Measurements from ENCODE around the gene LAMA5.

Gene LAMA5

DNA sequence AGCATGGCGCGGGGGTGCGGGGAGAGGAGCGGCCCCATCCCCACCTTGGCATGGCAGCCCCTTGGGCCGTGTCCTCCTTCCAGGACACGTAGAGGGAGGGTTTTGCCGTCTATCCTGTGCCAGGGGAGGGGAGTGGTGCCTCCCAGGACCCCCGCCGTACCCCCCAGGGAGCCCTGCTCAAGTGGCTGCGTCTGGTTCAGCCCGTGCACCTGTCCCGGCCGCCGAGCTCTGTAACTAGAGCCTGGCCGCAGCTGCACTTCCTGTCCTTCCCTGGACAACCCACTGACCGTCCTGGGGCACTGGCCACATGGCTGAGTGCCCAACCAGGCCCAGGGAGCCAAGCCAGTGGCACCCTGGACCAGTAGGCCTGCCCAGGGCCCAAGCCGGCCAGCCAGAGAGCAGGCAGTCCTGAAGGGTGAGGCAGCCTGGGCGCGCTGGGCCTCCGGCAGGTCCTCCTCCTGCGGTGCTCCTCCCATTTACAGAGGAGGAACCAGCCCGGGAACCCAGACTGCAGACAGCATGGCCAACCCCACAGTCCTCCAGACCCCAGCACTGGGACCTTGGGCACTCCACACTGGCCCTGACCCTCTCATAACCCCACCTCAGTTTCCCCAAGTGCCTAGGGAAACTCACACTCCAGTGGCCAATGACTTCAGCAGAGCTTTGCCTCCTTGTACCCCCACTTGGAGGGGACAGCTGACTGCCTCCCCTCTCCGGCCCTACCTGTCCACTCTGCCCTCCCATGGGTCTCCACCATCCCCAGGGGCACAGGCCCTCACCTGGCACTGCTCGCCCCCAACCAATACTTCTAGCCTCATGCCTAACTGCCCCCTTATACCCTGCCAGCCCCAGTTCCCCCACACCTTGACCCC lies 8.7 kb downstream of the LAMA5 start:
- no peak for FAIRE-seq

DNA sequence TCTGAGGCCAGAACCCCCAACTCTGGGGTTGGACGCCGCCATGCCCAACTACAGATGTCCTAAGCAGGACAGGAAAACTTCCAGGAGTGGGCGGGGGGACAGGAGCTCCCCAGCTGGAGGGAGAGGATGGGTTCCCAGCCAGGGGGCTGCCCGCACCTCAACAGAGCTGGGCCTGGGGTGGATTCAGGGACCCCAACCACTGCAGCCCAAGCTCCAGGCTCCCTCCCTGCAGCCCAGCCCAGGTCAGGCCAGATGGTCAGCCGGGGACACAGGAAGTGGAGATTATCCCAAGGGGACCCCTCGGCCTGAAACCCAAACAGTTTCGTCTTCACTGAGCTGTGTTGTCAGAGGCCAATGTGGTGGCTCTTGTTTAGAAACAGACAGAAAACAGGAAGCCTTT lies 9.4 kb downstream of the LAMA5 start:
- no peak for FAIRE-seq

DNA sequence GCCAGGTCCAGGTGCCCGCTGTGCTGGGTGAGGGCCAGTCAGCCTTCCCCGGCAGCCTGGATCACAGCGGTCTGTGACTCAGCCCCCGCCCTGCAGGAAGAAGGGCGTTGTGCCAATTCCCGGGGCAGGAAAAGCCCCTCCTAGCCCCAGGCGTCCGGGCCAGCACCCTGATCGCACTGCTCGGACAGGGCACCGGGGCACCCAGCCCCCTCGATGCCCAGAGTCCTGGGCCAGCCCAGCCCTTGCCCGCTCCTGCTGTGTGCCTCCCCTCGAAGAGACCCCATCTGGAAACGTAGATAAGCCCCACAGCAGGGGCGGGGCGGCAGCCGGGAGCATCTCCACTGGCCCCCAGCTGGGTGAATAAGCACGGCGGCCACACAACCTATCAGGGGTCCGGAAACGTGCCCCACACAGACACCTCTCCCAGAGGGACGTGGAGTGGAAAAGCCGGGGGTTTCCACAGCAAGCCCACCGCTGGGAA lies 9.9 kb downstream of the LAMA5 start:
- FAIRE-seq: no peak

DNA sequence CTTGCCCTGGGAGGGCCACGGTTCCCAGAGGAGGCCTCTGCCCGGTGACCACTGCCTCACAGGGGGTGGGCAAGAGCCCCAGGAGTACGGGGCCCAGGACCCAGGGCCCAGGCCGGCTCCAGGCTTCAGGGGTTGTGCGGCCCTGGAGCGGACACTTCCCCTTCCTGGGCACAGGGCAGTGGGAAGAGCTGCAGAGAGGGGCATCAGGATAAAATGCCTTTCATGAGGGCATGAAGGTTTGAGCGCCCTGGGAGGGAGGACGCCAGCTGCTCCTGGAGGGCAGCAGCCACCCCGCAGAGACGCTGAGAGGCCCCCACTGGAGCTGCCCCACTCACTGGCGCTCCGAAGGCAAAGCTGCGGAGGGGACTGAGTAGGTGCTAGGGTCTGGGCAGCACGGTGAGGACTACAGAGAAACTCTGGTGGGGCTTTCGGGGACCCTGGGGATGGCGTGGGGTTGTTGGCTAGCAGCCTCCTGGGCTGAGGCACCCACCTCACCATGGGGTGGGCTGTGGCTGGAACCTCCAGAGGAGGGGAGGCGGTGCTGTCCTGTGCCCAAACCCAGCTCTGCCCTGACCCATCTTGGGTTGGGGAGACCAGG lies 10.4 kb downstream of the LAMA5 start:
- no peak for FAIRE-seq

DNA sequence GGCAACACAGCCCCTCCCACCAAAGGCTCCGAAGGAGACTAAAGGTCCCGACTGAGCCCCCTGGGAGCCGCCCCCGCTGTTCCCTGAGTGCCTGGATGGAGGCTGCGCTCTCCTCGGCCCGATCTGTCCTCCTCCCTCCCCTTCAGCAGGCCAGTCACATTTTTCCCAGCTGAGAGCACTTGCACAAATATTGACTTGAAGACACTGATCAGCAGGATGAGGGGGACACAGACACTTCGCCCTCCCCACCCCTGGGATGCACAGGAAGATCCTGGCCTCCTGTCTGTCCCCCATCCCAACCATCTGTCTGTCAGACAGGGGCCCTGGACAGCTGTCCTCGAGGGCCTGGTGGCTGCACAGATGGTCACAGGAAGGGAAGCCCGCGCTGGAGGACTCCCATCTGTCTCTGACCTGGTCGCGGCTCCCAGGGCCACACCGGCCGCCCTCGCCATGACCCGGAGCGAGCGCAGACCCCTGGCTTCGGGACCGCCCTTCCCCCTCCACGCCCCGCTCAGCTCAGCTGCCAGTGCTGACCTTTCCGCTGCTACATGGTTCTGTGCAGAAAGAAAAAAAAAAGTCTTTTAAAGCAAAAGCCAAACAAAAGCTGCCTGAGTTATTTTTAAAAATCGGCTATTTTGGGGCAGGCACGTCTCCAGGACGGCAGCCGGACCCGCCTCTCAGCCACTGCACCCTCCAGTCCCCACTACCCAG lies 11.1 kb downstream of the LAMA5 start:
- no peak for FAIRE-seq

DNA sequence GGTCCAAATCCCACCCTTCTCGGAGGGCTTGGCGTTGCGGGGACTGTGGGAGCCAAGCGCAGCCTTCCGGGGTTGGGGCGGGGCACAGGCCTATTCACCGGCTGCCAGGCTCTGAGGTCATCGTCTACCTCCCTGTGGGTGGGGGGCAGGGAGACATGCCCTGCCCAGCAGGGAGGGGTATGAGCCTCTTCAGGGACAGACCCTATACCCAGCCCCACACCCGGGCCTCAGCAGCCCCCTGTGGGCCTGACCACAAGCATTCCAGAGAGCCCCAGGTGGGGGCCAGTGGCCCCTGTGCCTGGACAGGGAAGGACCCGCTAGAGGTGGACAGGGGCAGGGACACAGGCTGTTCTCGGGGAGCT lies 11.6 kb downstream of the LAMA5 start:
- FAIRE-seq: no peak

DNA sequence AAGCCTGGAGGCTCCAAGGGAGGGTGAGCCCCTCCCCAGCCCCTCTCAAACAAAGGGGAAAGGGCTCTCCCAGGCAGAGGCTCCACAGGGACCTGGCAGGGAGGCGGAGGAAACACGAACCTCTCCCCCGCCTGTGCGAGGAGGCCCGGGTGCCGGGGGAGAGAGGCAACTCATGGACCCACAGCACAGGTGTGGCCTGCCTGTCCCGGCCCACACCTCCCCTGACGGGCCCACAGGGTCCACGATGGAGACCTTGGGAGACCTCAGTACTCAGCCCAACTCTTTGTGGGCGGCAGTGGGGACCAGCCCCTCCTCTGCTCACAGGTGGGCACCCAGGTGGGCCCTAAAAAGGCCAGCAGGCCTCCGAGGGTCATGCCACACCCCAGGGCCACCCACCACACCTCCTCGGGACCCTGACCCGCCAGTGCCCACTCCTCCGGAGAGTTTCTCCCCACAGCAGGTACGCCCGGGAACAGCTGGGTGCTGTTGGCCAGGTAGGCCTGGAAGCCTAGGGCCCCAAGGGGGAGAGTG lies 12.2 kb downstream of the LAMA5 start:
- FAIRE-seq: no peak

DNA sequence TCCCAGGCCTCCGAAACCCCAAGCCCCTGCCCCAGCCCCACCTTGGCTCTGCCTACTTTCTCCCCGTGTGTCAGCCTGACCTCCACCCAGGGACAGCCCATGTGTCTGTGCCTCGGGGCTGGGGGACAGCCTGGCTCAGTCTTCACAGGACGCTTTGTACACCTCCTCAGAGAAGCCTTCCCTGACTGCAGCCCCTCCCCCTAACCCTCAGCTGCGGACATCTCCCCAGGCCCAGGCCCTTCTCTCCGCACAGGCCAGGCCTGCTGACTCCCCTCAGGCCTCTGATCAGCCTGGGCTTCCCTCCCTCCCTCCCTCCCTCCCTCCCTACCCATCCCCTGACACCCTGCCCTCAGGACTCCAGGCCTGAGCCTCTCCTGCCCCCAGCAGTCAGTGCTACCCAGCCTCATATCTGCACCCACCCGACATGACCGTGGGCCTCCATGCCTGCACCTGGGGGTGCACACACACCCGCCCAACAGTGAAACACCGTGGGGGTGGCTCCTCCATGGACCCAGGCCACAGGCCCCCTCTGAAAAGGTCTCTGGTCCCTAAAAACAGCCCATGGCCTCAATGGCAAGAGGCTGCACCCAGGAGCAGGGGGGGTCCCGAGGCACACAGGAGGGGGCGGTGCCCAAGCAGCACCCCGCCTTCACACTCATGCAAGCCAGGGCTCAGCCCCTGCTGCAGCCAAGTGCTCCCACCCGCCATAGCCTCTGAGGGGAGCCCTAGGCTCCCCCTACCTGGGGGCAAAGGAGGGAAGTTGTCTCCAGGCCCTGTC lies 12.9 kb downstream of the LAMA5 start:
- no peak for FAIRE-seq

DNA sequence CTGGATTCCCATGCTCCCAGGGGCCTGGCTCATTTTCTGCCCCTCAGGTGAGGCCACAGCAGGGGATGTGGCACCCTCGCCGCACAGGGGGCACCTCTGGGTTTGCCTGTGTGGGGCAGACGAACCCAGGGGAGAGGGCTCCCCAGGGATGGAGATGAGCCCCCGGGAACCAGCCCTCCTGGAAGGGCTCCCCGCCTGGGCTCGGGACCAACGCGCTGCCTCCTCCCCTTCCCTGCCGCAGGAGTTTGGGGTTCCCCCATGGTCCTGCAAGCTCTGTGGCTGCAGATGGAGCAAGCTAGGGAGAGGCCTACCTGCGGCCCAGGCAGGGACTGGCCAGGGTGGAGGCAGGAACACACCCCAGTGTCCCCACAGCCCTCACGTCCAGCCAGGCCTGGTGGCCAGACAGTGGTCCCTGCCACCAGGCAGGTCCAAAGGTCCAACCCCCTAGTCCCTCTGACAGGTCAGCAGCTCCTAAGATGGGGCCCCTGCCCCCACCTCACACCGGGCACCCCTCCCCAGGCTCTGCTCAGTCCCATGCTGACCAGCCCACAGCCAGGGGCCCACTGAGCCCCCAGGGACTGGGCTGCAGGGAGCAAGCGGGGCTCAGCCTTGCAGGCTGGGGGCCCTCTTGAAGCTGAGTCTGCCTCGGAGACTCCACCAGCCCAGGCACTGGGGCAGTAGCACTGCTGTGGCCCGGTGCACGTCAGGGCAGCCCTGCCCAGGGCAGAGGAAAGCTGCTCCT lies 13.7 kb downstream of the LAMA5 start:
- FAIRE-seq: no peak

DNA sequence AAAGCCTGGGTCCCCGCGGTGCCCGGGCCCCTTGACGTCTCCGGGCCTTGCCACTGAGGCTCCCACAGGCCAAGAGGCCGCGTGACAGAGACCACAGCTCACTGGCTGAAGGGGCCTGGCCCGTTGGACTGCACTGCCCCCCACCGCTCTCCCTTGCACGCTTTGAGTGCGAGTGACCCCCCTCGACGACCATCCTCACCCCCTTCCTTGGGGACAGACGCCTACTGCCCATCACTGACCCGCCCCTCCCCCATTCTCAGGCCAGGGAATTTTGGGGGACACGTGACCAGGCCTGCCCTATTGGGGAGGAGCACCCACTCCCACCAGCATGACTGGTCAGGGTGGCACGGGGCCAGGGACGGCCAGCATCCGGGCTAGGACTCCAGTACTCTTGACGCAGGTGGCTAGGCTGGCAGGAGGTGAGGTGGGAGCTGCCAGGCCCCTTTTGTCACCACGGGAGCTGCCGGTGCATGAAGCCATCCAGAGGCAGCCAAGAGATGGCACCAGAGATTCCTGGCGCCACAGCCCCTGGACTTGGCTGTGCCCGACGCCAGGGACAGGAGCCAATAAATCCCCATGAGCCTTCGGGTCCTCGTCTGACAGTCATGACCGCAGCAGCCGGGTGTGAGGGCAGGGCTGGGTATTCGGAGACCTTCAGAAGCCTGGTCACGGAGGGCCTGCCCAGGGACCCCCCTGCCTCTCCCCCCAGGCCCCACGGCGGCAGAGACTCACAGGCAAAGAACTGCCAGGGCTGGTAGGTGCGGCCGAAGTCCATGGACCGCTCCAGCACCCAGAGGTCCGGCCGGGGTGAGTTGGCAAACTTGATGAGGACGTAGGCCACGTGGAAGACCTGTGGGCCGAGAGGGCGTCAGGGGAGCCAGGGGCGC lies 14.5 kb downstream of the LAMA5 start:
- no peak for FAIRE-seq

DNA sequence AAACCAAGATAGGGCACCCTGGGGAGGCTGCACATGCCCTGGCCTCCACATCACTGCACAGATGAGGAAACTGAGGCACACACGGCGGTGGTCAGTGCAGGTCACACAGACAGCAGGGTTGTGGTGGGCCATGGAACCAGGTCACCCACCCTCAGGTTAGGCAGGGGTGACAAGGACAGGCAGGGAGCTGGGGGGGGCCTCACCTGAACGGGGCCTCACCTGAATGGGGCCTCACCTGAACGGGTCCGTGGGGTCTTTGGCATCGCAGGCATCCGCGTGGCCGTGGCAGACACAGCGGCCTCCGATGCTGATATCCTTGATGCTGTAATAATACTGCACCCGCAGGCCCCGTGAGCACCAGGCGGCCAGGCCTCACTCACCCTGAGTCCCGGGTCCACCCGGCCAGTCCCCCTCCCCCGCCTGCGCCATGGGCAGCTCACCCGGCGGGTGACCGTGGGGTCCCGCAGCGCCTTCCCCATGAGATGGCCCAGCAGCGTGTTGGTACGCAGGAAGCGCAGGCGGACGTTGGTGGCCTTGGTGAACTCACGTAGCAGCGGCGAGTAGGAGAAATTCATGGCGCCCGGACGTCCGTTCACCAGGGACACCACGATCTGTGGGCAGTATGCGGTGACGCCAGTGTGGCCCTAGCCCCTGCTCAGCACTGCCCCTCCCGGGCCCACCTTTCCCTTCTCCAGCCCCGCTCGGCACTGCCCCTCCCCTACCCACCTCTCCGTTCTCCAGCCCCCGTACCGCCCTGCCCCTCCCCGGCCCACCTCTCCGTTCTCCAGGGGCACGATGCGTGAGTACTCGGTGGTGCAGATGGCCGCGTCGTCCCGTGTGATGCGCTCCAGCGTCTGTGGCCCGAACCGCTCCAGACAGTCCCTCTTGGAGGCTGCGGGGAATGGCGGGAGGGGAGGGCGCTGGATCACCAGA lies 15.4 kb downstream of the LAMA5 start:
- no peak for FAIRE-seq

DNA sequence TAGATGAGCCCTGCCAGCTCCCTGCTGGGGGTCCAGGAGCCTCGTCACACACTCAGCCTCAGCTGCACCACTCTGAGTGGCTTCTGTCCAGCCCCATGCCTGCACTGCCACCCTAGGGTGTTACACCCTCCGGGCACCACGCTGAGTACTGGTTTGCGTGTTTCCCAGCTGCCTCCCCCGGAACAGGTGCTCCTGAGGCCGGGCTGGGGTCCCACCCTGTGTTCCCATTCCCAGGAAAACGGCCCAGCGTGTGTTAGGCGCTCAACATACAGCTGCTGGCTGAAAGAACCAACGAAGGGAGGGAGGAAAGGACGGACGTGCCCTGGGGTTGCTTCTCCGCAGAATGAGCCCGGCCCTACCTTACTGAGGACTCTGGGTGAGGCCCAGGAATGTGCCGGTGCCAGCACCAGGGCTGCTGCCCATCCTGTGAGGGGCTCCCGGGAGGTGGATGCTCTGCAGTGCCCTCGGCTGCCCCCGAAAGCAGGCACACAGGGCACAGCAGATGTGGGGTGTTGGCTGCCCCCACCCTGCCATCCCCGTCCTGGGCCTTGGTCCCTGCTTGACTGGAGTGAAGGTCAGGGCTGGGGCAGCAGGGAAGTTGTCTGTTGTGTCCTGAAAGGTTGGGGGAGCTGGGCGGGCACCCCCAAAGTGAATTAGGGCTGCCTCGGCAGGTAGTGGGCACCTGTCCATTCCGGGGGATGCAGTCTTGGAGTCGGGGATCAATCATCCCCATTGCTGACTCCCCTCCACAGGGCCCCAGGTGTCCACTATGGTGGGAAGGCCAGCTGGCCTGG lies 16.3 kb downstream of the LAMA5 start:
- no peak for FAIRE-seq

DNA sequence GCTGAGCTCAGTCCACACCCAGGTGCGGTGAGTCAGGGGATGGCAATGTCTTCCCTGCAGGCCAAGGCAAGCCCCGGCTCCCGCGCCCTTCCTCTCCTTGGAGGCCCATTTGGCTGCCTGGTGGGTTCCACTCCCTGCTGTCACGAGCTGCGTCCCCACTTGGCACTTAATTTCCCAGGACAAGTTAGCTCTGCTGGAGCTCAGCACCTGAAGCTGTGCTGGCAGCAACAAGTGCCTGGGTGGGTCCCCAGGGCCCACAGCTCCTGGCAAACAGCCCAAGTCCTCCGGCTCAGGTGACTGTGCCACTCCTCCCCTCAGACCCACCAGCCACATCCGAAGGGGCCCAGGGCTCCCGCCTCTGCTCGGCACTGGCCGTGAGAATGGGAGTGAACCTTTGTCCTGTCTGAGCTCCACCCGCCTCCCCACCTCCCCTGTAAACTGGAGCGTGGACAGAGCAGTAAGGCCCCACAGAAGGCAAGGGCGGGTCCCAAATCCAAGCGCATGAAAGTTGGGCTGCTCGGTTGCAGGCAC lies 16.9 kb downstream of the LAMA5 start:
- no peak for FAIRE-seq

DNA sequence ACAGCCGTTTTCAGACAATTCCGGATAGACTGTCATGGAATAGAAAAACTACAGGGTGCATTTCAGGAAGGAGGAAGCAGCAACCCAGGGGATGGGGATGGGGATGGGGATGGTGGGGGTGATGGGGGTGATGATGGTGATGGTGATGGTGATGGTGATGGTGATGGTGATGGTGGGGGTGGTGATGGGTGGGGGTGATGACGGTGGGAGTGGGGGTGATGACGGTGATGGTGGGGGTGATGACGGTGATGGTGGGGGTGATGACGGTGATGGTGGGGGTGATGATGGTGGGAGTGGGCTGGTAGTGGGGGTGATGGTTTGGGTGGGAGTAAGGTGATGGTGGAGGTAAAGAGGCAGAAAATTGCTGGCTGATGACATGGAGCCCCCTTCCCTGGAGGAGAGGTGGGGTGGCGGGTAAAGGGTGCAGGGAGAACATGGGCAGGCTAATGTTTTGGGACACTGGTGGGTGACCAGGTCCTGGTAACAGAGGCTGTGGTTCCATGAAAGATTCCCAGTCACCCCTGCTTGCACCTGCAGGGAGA lies 17.5 kb downstream of the LAMA5 start:
- no peak for FAIRE-seq

DNA sequence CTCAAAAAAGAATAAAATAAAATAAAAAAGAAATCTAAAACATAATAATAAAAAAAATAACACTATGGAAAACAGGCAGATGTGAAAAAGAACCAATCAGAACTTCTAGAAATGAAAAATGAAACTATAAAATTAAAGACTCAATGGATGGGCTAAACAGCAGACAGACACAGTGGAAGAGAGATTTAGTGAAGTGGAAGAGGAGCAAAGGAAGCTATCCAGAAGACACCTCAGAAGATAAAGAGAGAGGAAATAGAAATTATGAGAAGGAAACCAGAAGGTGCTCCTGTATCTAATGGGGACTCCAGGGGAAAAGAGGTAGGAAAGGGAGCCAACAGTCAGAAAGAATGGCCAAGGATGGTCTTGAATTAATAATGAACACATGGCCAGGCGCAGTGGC lies 18.5 kb downstream of the LAMA5 start:
- FAIRE-seq: no peak

DNA sequence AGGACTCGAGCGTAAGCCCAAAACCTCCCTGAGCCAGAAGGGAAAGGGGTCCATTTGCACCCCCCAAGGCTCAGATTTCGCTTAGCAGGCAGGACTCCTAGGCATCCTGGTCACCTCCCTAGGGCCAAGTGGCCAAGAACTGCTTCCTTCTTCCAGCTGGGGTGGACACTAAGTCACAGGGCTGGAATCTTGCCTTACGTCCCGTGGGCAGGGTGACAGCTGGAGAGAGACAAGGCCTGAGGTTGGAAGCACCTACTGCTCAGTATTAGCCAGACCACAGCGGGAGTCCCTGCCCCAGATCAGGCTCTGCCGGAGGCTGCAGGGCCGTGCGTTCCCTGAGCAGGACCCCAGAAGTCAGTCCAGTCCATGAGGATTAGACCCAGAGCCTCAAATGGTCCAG lies 19.7 kb downstream of the LAMA5 start:
- FAIRE-seq: no peak

DNA sequence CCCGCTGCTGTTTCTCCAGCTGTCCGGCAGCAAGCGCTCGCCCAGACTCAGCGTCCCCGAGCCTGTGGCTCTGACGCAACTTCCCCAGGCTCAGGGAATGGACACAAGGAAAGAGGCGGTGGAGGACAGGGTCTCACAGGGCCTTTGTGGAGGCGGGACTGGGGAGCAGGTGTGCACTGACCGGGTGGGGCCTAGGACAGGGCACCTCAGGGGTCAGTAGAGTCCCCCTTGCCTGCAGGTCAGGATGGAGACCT lies 20.0 kb downstream of the LAMA5 start:
- no peak for FAIRE-seq

DNA sequence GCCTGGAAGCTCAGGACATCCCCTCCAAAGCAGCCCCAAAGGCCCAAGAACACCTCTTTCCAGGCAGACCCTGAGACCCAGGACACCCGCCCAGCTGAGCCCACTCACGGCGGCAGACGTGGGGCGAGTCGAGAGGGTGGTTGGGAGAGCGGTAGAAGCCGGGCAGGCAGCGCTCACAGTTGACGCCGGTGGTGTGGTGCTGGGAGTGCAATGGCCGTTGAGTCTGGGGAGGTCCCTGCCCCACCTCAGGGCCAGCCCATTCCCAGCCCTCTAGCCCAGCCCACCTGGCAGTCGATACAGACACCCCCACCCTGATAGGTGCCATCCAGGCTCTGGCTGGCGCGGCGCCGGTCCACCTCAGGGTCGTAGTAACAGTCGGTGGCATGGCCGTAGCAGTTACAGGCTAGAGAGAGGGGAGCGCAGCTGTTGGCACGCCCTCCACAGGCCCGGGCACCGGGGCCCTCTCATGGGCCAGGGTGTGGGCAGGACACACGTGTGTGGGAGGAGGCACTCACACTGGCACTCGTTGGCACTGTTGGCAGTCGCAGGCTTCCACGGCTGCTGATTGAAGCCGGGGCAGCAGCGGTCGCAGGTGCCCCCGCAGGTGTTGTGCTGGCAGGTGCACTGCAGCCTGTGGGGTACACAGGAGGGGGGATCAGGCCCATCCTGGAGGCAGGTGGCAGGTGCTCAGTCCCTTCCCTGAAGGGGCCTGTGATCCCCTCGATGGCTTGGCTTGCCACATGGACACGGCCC lies 20.5 kb downstream of the LAMA5 start:
- FAIRE-seq: no peak

Data from TTC549 (cell line).